Esophagus muscularis mucosa (tissue), 4 donors: ENCODE measurements around the gene ADCK1. TPM values are rescaled to one million over a fixed set of nuclear protein-coding genes. Genes with fewer than 3 reads are reported as not detected.

Source experiments
- DNase-seq: peaks from one replicate; pipeline ENCODE4 v3.0.0-alpha.2; 2017; ENCODE audit errors: extremely low spot score
- H3K27ac ChIP-seq, 4 donors: fragments of 200-600 bp; sonication (generic); replicated peaks in 1 of 4; 1 replicate in 3 of 4; 2 replicates in 1 of 4; pipeline ENCODE4 v1.5.1; 2016 to 2019; ENCODE audit warnings: mild to moderate bottlenecking in 1 of 4
- H3K27me3 ChIP-seq, 4 donors: fragments of 200-600 bp; sonication (generic); one replicate each; pipeline versions ENCODE4 v1.5.1 to v1.6.0; 2016 to 2019
- H3K36me3 ChIP-seq, 4 donors: fragments of 200-600 bp; sonication (generic); one replicate each; pipeline ENCODE4 v1.5.1; 2016 to 2019
- H3K4me1 ChIP-seq, 4 donors: fragments of 200-600 bp; sonication (generic); one replicate each; pipeline ENCODE4 v1.5.1; 2016 to 2019
- H3K4me3 ChIP-seq, 4 donors: fragments of 200-600 bp; sonication (generic); 1 replicate in 2 of 4; 2 replicates in 2 of 4; pipeline ENCODE4 v1.5.1; 2016 to 2019; ENCODE audit warnings: mild to moderate bottlenecking in 4 of 4, moderate library complexity in 1 of 4
- H3K9me3 ChIP-seq, 4 donors: fragments of 200-600 bp; sonication (generic); 1 replicate in 3 of 4; 2 replicates in 1 of 4; pipeline ENCODE4 v1.5.1; 2016 to 2019
- CTCF ChIP-seq, 3 experiments: fragments of 200-600 bp in 2 of 3; fragments of 450-650 bp in 1 of 3; sonication (generic) in 2 of 3; IDR thresholded peaks; one replicate each; pipeline ENCODE4 v1.5.1; 2017 to 2019; ENCODE audit warnings: antibody characterized with exemption in 3 of 3, mild to moderate bottlenecking in 2 of 3, moderate library complexity in 1 of 3
- EP300 ChIP-seq: sonication (generic); formaldehyde crosslinking; IDR thresholded peaks from one replicate; pipeline ENCODE4 v1.6.1; 2017; ENCODE audit warnings: antibody characterized with exemption
- POLR2A ChIP-seq: fragments of 450-650 bp; IDR thresholded peaks from one replicate; pipeline ENCODE4 v1.6.1; 2017; ENCODE audit warnings: antibody characterized with exemption, moderate library complexity, mild to moderate bottlenecking, low read depth
- POLR2AphosphoS5 ChIP-seq, 2 donors: sonication (generic); formaldehyde crosslinking; IDR thresholded peaks; one replicate each; pipeline ENCODE4 v1.6.1; 2017; ENCODE audit warnings: antibody characterized with exemption in 2 of 2
- WGBS: methylation state at CpG from one replicate; pipeline ENCODE4 v1.1.5; 2018; 5-methylcytosine and 5-hydroxymethylcytosine counted together
- intact Hi-C: fragments of 100-400 bp; cut with DNase I; formaldehyde crosslinking; loops from one replicate; pipeline ENCODE4 v1.15.1; 2023
- total RNA-seq, 4 donors: library from RNA; depleted of rRNA; stranded (reverse); fragments of >200 nt; gene quantifications; one replicate each; pipeline versions ENCODE4 v1.1.0 to v1.2.1, GENCODE V29; 2016

Gene ADCK1
- total RNA-seq, result 1 to 10 TPM; 5.0 to 7.2 (median 5.7) TPM

- H3K36me3 ChIP-seq, result no peaks in the 10 kb centered on the region
- intact Hi-C loops, result loop anchor here (2.0 kb wide), 1 partner anchor 39 kb away; the partner anchor contains the start of gene SNW1
- peak within 1 kb of the TSS; percentile 91 to 93 (median 92) for H3K27ac ChIP-seq
- DNase-seq, result peak; percentile 97
- H3K4me1 ChIP-seq, result peaks cover 5 to 14% (median 12%) of the 10 kb centered on the region in 4 donors
- H3K9me3 ChIP-seq, result no peaks in the 10 kb centered on the region
- peak within 1 kb of the TSS; percentile 88 to 97 (median 92) for H3K4me3 ChIP-seq
- TF ChIP-seq CTCF (IDR thresholded peaks at IDR 0.05) (peak; percentile 10 to 59 (median 22)), POLR2A (peak; percentile 28), POLR2AphosphoS5 (IDR thresholded peaks at IDR 0.05) (peak; percentile 51 to 74), EP300 (no peak)
- no peaks in the 10 kb centered on the region for H3K27me3 ChIP-seq
- under 1% methylated on average over 28 of the region's 66 CpGs for WGBS
Observed at GRCh38 chr14:77799863-77800730, at the start of gene ADCK1. Gene ADCK1 (plus strand): TSS chr14:77800109. CDS start chr14:77818979, 18,870 bp downstream.

GRCh38 chr14:77752266-77752665 is 47.6 kb upstream of the ADCK1 start:
- 97% methylated on average over 2 of the region's 2 CpGs for WGBS
- no peaks in the 10 kb centered on the region for H3K9me3 ChIP-seq
- intact Hi-C loops, result no loop called here
- no peak overlapping the region for H3K27ac ChIP-seq
- no peak for TF ChIP-seq CTCF (IDR thresholded peaks at IDR 0.05)
- TF ChIP-seq EP300, result no peak
- TF ChIP-seq POLR2AphosphoS5 (IDR thresholded peaks at IDR 0.05), result no peak
- TF ChIP-seq POLR2A, result no peak
- peaks cover 3 to 28% (median 20%) of the 10 kb centered on the region in 4 donors for H3K4me1 ChIP-seq
- no peak for DNase-seq
- H3K27me3 ChIP-seq, result no peaks in the 10 kb centered on the region
- peaks cover 50 to 85% (median 63%) of the 10 kb centered on the region in 4 donors for H3K36me3 ChIP-seq
- no peak overlapping the region for H3K4me3 ChIP-seq

GRCh38 chr14:77752799-77753516 is 47.0 kb upstream of the ADCK1 start:
- H3K9me3 ChIP-seq, result no peaks in the 10 kb centered on the region
- peaks cover 45 to 78% (median 58%) of the 10 kb centered on the region in 4 donors for H3K36me3 ChIP-seq
- peaks cover 7 to 35% (median 26%) of the 10 kb centered on the region in 4 donors for H3K4me1 ChIP-seq
- H3K27ac ChIP-seq, result no peak overlapping the region
- no peaks in the 10 kb centered on the region for H3K27me3 ChIP-seq
- DNase-seq, result no peak
- 80% methylated on average over 3 of the region's 3 CpGs for WGBS
- TF ChIP-seq POLR2AphosphoS5 (IDR thresholded peaks at IDR 0.05), result no peak
- no peak for TF ChIP-seq POLR2A
- no peak for TF ChIP-seq CTCF (IDR thresholded peaks at IDR 0.05)
- TF ChIP-seq EP300, result no peak
- intact Hi-C loops, result no loop called here
- no peak overlapping the region for H3K4me3 ChIP-seq

- H3K27ac ChIP-seq, result peak within 1 kb of the TSS; percentile 89 to 96 (median 94)
- no peaks in the 10 kb centered on the region for H3K9me3 ChIP-seq
- H3K36me3 ChIP-seq, result peaks cover 0 to 8% (median 4%) of the 10 kb centered on the region in 4 donors
- peak; percentile 97 for DNase-seq
- intact Hi-C loops, result loop anchor here (2.0 kb wide), 1 partner anchor 40 kb away; the partner anchor contains the start of gene ADCK1
- no peaks in the 10 kb centered on the region for H3K27me3 ChIP-seq
- H3K4me3 ChIP-seq, result peak within 1 kb of the TSS; percentile 84 to 97 (median 92)
- under 1% methylated on average over 34 of the region's 60 CpGs for WGBS
- TF ChIP-seq POLR2A (peak; percentile 56), POLR2AphosphoS5 (IDR thresholded peaks at IDR 0.05) (peak; percentile 94 to 95), CTCF (IDR thresholded peaks at IDR 0.05) (no peak), EP300 (no peak)
- peaks cover 23 to 54% (median 48%) of the 10 kb centered on the region in 4 donors for H3K4me1 ChIP-seq
Observed at GRCh38 chr14:77760381-77761204, 39.3 kb upstream of the ADCK1 start, which contains the start of gene SNW1. Gene SNW1 (minus strand): TSS chr14:77761156. CDS start chr14:77761127, 29 bp downstream.
